Measurements from ENCODE around the gene AKAP7. TPM values are rescaled to one million over a fixed set of nuclear protein-coding genes. Genes with fewer than 3 reads are reported as not detected.

Gene AKAP7
- polyA plus RNA-seq, 1 donor from 2014 or later: 1.6 TPM

DNA sequence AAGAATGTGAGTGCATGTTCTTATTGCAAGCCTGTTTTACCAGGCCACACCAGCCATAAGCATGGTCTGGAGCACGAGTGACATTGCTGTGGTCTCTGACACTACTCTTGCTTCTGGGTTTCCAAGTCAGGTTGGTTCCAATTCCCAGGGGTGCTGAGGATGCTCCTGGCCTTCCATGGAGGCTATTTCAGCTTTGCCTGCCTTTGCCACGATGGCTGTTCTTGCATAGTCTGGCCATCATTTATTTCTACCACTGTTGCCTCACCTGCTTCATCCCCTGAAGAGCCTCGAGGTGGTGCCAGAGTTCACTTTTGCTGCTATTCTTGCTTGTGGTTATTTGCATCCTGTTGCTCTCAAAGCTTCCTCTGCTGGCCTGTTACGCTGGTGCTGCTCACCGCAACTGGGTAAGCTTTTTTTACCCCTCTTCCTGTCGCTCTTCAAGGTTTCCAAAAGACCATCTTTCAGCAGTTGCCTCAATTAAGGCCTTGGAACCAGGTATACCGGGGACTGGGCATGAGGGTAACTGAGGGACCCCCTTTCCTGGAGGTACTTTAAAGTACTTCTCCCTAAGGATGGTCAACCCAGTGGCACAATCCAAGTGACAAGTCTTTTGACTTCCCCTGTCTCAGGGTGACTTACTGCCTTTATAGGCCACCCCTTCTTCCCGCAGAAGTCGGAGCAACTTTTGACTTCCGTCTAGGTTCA lies 64.5 kb downstream of the AKAP7 start:
- Histone ChIP-seq H3K4me3 (ENCODE audit: low read length) (no peak overlapping the region), H2AFZ (ENCODE audit: low read depth, low read length) (no peak overlapping the region), H3K36me3 (ENCODE audit: insufficient read depth, low read length) (no peaks in the 10 kb centered on the region), H3K9ac (ENCODE audit: low read length) (no peak overlapping the region), H3K79me2 (replicated peaks; ENCODE audit: insufficient read depth, low read length) (no peaks in the 10 kb centered on the region), H3F3A (ENCODE audit: insufficient read depth, low read length, poor library complexity, severe bottlenecking) (no peaks in the 10 kb centered on the region), H3K27ac (ENCODE audit: low read length) (no peak overlapping the region), H4K20me1 (ENCODE audit: insufficient read depth) (no peaks in the 10 kb centered on the region), H3K9me3 (ENCODE audit: low read length) (no peaks in the 10 kb centered on the region), H3K4me2 (ENCODE audit: low read length) (no peak overlapping the region), H3K9me2 (ENCODE audit: insufficient read depth, low read length) (no peaks in the 10 kb centered on the region), H3K27me3 (ENCODE audit: insufficient read depth, low read depth, low read length) (no peaks in the 10 kb centered on the region)
- TF ChIP-seq POLR2AphosphoS5 (IDR thresholded peaks at IDR 0.05) (no peak), RAD21 (conservative IDR thresholded peaks at IDR 0.05) (peak; percentile 41), MXI1 (conservative IDR thresholded peaks at IDR 0.05; ENCODE audit: poor library complexity, severe bottlenecking) (no peak), SMC3 (conservative IDR thresholded peaks at IDR 0.05; ENCODE audit: poor library complexity) (no peak), EZH2 (IDR thresholded peaks at IDR 0.05; ENCODE audit: borderline replicate concordance, insufficient read depth, low read length, poor library complexity, severe bottlenecking) (no peak), TAF1 (IDR thresholded peaks at IDR 0.05; ENCODE audit: low read depth) (no peak), EP300 (conservative IDR thresholded peaks at IDR 0.05; ENCODE audit: poor library complexity, severe bottlenecking) (no peak), CTCF (IDR thresholded peaks at IDR 0.05; ENCODE audit: poor library complexity, severe bottlenecking) (peak; percentile 40)
- TF ChIP-seq, protein P1, sequence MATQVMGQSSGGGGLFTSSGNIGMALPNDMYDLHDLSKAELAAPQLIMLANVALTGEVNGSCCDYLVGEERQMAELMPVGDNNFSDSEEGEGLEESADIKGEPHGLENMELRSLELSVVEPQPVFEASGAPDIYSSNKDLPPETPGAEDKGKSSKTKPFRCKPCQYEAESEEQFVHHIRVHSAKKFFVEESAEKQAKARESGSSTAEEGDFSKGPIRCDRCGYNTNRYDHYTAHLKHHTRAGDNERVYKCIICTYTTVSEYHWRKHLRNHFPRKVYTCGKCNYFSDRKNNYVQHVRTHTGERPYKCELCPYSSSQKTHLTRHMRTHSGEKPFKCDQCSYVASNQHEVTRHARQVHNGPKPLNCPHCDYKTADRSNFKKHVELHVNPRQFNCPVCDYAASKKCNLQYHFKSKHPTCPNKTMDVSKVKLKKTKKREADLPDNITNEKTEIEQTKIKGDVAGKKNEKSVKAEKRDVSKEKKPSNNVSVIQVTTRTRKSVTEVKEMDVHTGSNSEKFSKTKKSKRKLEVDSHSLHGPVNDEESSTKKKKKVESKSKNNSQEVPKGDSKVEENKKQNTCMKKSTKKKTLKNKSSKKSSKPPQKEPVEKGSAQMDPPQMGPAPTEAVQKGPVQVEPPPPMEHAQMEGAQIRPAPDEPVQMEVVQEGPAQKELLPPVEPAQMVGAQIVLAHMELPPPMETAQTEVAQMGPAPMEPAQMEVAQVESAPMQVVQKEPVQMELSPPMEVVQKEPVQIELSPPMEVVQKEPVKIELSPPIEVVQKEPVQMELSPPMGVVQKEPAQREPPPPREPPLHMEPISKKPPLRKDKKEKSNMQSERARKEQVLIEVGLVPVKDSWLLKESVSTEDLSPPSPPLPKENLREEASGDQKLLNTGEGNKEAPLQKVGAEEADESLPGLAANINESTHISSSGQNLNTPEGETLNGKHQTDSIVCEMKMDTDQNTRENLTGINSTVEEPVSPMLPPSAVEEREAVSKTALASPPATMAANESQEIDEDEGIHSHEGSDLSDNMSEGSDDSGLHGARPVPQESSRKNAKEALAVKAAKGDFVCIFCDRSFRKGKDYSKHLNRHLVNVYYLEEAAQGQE (IDR thresholded peaks at IDR 0.05; ENCODE audit: borderline replicate concordance): no peak

GRCh38 chr6:131205481-131206244 lies 70.4 kb downstream of the AKAP7 start:
- H3K9me3 ChIP-seq (ENCODE audit: low read length): no peaks in the 10 kb centered on the region
- peak; percentile 57 for TF ChIP-seq SMC3 (conservative IDR thresholded peaks at IDR 0.05; ENCODE audit: poor library complexity)
- no peak for TF ChIP-seq POLR2AphosphoS5 (IDR thresholded peaks at IDR 0.05)
- TF ChIP-seq, protein P1 (IDR thresholded peaks at IDR 0.05; ENCODE audit: borderline replicate concordance): no peak
- TF ChIP-seq RAD21 (conservative IDR thresholded peaks at IDR 0.05): peak; percentile 55
- TF ChIP-seq EZH2 (IDR thresholded peaks at IDR 0.05; ENCODE audit: borderline replicate concordance, insufficient read depth, low read length, poor library complexity, severe bottlenecking): no peak
- TF ChIP-seq MXI1 (conservative IDR thresholded peaks at IDR 0.05; ENCODE audit: poor library complexity, severe bottlenecking): no peak
- no peak for TF ChIP-seq EP300 (conservative IDR thresholded peaks at IDR 0.05; ENCODE audit: poor library complexity, severe bottlenecking)
- H3F3A ChIP-seq (ENCODE audit: insufficient read depth, low read length, poor library complexity, severe bottlenecking): no peaks in the 10 kb centered on the region
- H3K27ac ChIP-seq (ENCODE audit: low read length): no peak overlapping the region
- no peak overlapping the region for H3K4me3 ChIP-seq (ENCODE audit: low read length)
- no peaks in the 10 kb centered on the region for H4K20me1 ChIP-seq (ENCODE audit: insufficient read depth)
- no peaks in the 10 kb centered on the region for H3K36me3 ChIP-seq (ENCODE audit: insufficient read depth, low read length)
- H3K79me2 ChIP-seq (replicated peaks; ENCODE audit: insufficient read depth, low read length): no peaks in the 10 kb centered on the region
- no peak overlapping the region for H3K4me2 ChIP-seq (ENCODE audit: low read length)
- H3K27me3 ChIP-seq (ENCODE audit: insufficient read depth, low read depth, low read length): no peaks in the 10 kb centered on the region
- no peak overlapping the region for H2AFZ ChIP-seq (ENCODE audit: low read depth, low read length)
- no peak overlapping the region for H3K9ac ChIP-seq (ENCODE audit: low read length)
- no peaks in the 10 kb centered on the region for H3K9me2 ChIP-seq (ENCODE audit: insufficient read depth, low read length)

Data from neural cell (in vitro differentiated cells).